Stimulated activated CD4-positive, alpha-beta T cell treated with anti-CD3 and anti-CD28 coated beads, Interleukin-1b, Interleukin-23, amount 100 ng/mL, for 1 hour (primary cell): ENCODE results near the gene CST6.

Source experiments
- DNase-seq, 2 donors: peaks; one replicate each; pipeline ENCODE4 v3.0.0-alpha.2; 2020; ENCODE audit warnings: low read depth in 2 of 2

CST6 gene

DNA sequence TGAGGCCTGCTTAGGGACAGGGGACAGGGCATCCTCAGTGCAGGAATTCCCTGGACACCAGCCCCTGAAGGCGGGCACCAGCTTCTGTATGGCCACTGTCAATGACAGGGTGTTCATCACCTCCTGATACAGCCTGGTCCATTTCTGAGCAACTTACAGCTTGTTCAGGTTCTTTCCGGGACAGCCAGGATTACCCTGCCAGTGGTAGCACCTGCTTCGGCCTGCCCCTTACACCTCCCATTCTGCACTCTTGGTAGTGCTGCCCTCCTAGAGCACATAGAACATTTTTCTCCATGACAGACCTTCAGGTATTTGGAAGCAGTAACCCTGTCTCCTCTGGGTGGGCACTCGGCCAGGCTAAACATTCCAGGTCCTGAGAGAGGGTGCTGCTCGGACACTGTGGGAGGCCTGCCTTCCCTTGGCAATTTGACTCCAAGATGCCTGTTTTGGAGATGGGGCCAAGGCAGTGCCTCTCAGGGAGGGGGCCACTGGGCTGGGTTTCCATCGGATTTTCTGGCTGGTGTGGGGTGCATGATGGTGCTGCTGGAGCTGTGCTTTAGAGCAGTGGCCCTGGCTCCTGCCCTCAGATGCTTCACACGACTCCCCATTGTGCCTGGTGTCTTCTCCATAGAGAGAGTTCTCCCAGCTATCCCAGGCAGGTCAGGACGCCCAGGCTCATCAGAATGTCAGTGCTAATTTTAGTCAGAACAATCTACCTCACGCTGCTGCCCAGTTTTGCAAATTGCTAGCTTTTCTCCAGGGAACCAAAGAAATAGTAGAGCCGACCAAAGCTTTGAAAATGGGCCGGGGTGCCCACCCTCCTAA is 35.9 kb downstream of the CST6 start:
- no peak for DNase-seq

DNA sequence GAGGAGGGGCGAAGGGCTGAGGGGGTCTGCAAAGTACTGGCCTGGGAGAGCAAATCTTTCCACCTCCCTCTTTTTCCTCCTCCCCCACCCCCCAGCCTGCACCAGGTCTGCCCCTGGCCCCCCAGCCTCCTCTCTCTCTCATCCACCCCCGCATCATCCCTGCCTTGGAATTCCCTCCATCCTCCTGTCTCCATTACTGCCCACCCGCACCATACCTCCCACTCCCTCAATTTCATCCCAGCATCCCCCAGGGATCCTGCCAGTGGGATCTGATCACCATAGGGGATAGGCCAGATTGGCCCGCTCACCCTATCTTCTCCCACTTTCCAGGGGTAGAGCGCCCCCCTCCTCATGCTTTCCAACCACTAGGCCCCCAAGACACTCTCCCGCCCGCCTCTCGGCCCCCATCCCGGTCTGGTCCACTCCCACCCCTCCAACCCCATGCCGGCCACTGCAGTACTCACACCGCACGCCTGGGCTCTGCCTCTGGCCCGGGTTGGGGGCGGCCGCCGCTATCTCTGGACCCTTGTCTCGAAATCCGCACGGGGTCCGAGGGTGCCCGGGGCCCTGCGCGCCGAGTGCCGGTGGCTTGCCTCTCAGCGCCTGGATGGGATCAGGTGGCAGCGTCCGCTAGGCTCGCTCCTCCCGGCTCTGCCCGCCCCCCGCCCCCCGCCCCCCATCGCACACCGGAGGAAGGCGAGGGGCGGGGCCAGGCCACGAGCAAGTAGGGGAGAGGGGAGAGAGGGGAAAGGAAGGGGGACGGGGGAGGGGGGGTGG is 36.9 kb downstream of the CST6 start, which contains the start of gene GAL3ST3:
Gene GAL3ST3 (minus strand): TSS at position 615 of the 777 bp plus-strand sequence. CDS start 3,746 bp downstream, outside the sequence.
- DNase-seq, result no peak

- no peak for DNase-seq
These were observed 38.9 kb downstream of the CST6 start for GRCh38 chr11:66050581-66051231.

DNA sequence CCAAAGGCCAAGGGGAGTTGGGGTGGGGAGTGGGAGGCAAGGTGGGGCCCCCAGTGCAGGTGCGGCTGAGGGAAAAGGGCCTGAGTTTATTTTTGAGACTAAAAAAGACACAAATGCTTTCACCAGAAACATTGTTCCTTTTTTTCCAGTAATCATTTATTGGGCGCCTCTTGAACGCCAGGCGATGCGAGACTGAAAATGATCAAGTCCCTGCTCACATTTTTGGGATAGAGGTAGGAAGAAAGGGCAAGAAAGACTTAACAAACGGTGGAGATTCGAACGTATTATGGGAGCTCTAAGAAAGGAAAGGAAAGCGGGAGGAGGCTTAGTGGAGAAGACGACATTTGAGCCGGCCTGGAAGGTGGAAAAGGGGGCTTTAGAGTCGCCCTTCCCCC is 39.6 kb downstream of the CST6 start:
- no peak for DNase-seq

GRCh38 chr11:66051766-66052663 is 40.2 kb downstream of the CST6 start, which contains the start of gene SF3B2:
Gene SF3B2, plus strand, starts transcription at chr11:66052364. Its CDS starts 21 bp downstream, at chr11:66052385.
- DNase-seq, result peak; percentile 83 to 86

DNA sequence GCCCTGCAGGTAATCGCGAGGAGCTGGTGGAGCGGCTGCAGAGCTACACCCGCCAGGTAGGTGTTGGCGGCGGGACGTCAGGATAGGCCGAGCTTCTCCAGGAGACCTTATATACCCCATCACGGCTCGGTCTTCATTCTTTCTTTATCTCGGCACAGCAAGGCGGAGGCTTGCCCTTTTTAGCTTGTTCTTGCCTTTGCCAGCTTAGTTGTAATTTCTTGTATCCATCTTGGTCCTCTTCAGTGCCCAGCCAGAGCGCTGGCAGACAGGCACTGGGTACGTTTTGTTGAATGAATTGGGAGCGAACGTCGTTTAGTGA is 40.8 kb downstream of the CST6 start:
- DNase-seq, result no peak

DNA sequence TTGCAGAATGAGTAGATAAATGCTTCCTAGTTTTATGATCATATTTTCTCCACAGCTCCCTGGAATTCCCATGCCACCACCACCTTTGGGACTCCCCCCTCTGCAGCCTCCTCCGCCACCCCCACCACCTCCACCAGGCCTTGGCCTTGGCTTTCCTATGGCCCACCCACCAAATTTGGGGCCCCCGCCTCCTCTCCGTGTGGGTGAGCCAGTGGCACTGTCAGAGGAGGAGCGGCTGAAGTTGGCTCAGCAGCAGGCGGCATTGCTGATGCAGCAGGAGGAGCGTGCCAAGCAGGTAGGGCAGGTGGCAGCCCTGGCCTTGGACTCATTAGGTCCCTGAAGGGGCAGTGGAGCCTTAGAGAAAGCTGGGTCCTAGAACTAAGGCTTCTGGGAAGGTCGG is 43.2 kb downstream of the CST6 start:
- DNase-seq, result no peak

GRCh38 chr11:66056501-66056900 is 44.7 kb downstream of the CST6 start:
- DNase-seq, result no peak

DNA sequence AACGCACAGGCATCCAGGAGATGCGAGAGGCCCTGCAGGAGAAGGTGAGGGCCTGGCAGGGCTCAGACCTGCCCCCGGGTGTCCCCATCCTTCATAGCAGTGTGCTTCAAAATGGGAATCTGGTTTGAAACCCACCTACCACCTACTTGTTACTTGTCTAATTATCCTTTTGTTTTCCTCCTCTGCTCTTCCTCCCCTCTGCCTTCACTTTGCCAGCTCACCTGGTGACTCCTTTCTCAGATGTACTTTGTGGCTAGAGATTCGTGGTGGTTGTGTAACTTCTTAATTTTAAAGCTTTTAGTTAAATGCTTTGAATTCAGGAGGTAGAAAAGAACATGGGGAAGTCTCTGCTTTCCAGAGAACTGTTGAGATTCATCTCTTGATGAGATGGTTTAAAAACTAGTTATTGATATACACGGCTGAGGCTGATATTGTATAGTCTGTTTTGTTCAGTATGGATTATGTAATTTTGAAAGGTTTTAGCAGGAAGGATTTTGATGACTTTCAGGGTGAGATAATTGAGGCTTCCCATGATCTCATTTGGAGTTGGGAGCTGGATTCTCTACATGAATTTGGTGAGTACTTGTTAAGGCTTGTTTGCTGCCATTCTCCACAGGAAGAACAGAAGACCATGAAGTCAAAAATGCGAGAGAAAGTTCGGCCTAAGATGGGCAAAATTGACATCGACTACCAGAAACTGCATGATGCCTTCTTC is 48.3 kb downstream of the CST6 start:
- no peak for DNase-seq

- no peak for DNase-seq
These were observed 49.5 kb downstream of the CST6 start for GRCh38 chr11:66061268-66061667.

DNA sequence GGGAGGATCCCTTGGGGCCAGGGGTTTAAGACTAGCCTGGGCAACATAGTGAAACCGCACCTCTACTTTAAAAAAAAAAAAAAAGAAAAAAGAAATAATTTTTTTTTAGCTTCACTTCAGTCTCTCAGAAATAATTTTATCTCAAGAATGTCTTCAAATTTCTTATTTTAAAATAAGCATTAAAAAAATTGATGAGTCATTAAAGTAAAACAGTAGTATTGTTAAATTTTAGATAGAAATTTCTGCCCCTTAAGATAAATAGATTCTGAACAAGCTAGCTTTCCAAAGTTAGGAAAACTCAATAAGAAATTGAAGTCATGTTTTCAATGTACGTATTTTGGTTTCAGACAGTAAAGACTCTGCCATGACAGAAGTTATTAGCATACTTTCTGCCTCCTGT is 50.6 kb downstream of the CST6 start:
- DNase-seq, result no peak
